Neural progenitor cell (in vitro differentiated cells): ENCODE measurements around the gene PLN. TPM values are rescaled to one million over a fixed set of nuclear protein-coding genes. Genes with fewer than 3 reads are reported as not detected.

Experiments used
- DNase-seq: peaks from one replicate; pipeline ENCODE4 v3.0.0-alpha.2; 2016; ENCODE audit warnings: low spot score
- H2AFZ ChIP-seq: fragments of 200-600 bp; sonication (generic); replicated peaks from 2 replicates; pipeline ENCODE4 v1.6.1; 2016; ENCODE audit warnings: antibody characterized with exemption
- H3F3A ChIP-seq: fragments of 200-600 bp; sonication (generic); 2 replicates; pipeline ENCODE4 v1.6.1; 2016; ENCODE audit warnings: antibody characterized with exemption, low read depth
- H3K27ac ChIP-seq: fragments of 200-600 bp; sonication (generic); 2 replicates; pipeline ENCODE4 v1.5.1; 2016; ENCODE audit warnings: mild to moderate bottlenecking
- H3K27me3 ChIP-seq: fragments of 200-600 bp; sonication (generic); 2 replicates; pipeline ENCODE4 v1.6.1; 2016; ENCODE audit warnings: mild to moderate bottlenecking, moderate library complexity
- H3K36me3 ChIP-seq: fragments of 200-600 bp; sonication (generic); 2 replicates; pipeline ENCODE4 v1.5.1; 2016
- H3K4me1 ChIP-seq: fragments of 200-600 bp; sonication (generic); 2 replicates; pipeline ENCODE4 v1.6.1; 2016; ENCODE audit warnings: mixed run types
- H3K4me2 ChIP-seq: fragments of 200-600 bp; sonication (generic); 2 replicates; pipeline ENCODE4 v1.6.1; 2016
- H3K4me3 ChIP-seq: fragments of 200-600 bp; sonication (generic); 2 replicates; pipeline ENCODE4 v1.5.1; 2016
- H3K79me2 ChIP-seq: fragments of 200-600 bp; sonication (generic); 2 replicates; pipeline ENCODE4 v1.6.1; 2016; ENCODE audit warnings: low read depth
- H3K9ac ChIP-seq: fragments of 200-600 bp; sonication (generic); 2 replicates; pipeline ENCODE4 v1.6.1; 2016
- H3K9me3 ChIP-seq: fragments of 200-600 bp; sonication (generic); 2 replicates; pipeline ENCODE4 v1.5.1; 2016; ENCODE audit warnings: low read depth
- H4K20me1 ChIP-seq: fragments of 200-600 bp; sonication (generic); 2 replicates; pipeline ENCODE4 v1.6.1; 2016; ENCODE audit warnings: low read depth
- H3K27ac Mint-ChIP-seq: 3 replicates; pipeline ENCODE4 v1.8.0; 2021; ENCODE audit warnings: mixed read lengths
- H3K27me3 Mint-ChIP-seq: 2 replicates; pipeline ENCODE4 v1.8.0; 2022; ENCODE audit warnings: low read depth, mild to moderate bottlenecking, inconsistent platforms, moderate library complexity, mixed read lengths; ENCODE audit not compliant: insufficient read depth
- H3K36me3 Mint-ChIP-seq: 3 replicates; pipeline ENCODE4 v1.8.0; 2021; ENCODE audit warnings: mixed read lengths
- H3K4me1 Mint-ChIP-seq: 3 replicates; pipeline ENCODE4 v1.8.0; 2021; ENCODE audit warnings: mixed read lengths
- H3K4me3 Mint-ChIP-seq: 3 replicates; pipeline ENCODE4 v1.8.0; 2021; ENCODE audit warnings: mild to moderate bottlenecking, moderate library complexity, mixed read lengths
- H3K9me3 Mint-ChIP-seq: 3 replicates; pipeline ENCODE4 v1.8.0; 2020; ENCODE audit warnings: mixed read lengths
- EZH2 ChIP-seq: fragments of 200-600 bp; sonication (generic); IDR thresholded peaks from 2 replicates; pipeline ENCODE4 v1.6.1; 2017; ENCODE audit warnings: antibody characterized with exemption, mild to moderate bottlenecking, moderate library complexity
- EZH2phosphoT487 ChIP-seq: fragments of 200-600 bp; sonication (generic); IDR thresholded peaks from 2 replicates; pipeline ENCODE4 v1.6.1; 2017; ENCODE audit warnings: antibody characterized with exemption
- total RNA-seq: library from RNA; depleted of rRNA; stranded (reverse); fragments of >200 nt; gene quantifications from 2 replicates; pipeline ENCODE4 v1.2.3, GENCODE V29; 2015; ENCODE audit warnings: low replicate concordance
- TF ChIP-seq, protein P1 (sequence below): fragments of 200-600 bp; sonication (generic); IDR thresholded peaks from 2 replicates; pipeline ENCODE4 v1.5.1; 2017; ENCODE audit warnings: antibody characterized with exemption, mild to moderate bottlenecking

PLN gene
- total RNA-seq, 1 donor from 2014 or later = not detected

- Histone ChIP-seq H2AFZ (no peak overlapping the region), H3K79me2 (no peaks in the 10 kb centered on the region), H3K9me3 (no peaks in the 10 kb centered on the region), H3F3A (no peaks in the 10 kb centered on the region), H3K4me2 (no peak overlapping the region), H3K4me3 (no peak overlapping the region), H3K36me3 (no peaks in the 10 kb centered on the region), H4K20me1 (no peaks in the 10 kb centered on the region), H3K27me3 (no peaks in the 10 kb centered on the region), H3K27ac (no peak overlapping the region), H3K9ac (no peak overlapping the region), H3K4me1 (no peaks in the 10 kb centered on the region)
- peaks cover 28% of the 10 kb centered on the region for H3K36me3 Mint-ChIP-seq
- TF ChIP-seq, protein P1, sequence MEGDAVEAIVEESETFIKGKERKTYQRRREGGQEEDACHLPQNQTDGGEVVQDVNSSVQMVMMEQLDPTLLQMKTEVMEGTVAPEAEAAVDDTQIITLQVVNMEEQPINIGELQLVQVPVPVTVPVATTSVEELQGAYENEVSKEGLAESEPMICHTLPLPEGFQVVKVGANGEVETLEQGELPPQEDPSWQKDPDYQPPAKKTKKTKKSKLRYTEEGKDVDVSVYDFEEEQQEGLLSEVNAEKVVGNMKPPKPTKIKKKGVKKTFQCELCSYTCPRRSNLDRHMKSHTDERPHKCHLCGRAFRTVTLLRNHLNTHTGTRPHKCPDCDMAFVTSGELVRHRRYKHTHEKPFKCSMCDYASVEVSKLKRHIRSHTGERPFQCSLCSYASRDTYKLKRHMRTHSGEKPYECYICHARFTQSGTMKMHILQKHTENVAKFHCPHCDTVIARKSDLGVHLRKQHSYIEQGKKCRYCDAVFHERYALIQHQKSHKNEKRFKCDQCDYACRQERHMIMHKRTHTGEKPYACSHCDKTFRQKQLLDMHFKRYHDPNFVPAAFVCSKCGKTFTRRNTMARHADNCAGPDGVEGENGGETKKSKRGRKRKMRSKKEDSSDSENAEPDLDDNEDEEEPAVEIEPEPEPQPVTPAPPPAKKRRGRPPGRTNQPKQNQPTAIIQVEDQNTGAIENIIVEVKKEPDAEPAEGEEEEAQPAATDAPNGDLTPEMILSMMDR = no peak
- TF ChIP-seq EZH2phosphoT487 (no peak), EZH2 (no peak)
- H3K9me3 Mint-ChIP-seq = peaks cover 47% of the 10 kb centered on the region
- no peaks in the 10 kb centered on the region for H3K4me1 Mint-ChIP-seq
- H3K4me3 Mint-ChIP-seq = no peak overlapping the region
- DNase-seq = no peak
- no peak overlapping the region for H3K27ac Mint-ChIP-seq
- H3K27me3 Mint-ChIP-seq = peaks cover 4% of the 10 kb centered on the region
Observed at GRCh38 chr6:118579786-118580185, 31.7 kb downstream of the PLN start.

- H2AFZ ChIP-seq = no peak overlapping the region
- Mint-ChIP-seq H3K9me3 (peaks cover 38% of the 10 kb centered on the region), H3K4me3 (no peak overlapping the region), H3K27ac (no peak overlapping the region), H3K4me1 (no peaks in the 10 kb centered on the region), H3K27me3 (peaks cover 4% of the 10 kb centered on the region), H3K36me3 (peaks cover 19% of the 10 kb centered on the region)
- no peak overlapping the region for H3K4me2 ChIP-seq
- DNase-seq = peak; percentile 86
- no peak overlapping the region for H3K9ac ChIP-seq
- H3K4me1 ChIP-seq = no peaks in the 10 kb centered on the region
- no peak overlapping the region for H3K4me3 ChIP-seq
- no peaks in the 10 kb centered on the region for H3F3A ChIP-seq
- no peaks in the 10 kb centered on the region for H3K79me2 ChIP-seq
- no peaks in the 10 kb centered on the region for H3K27me3 ChIP-seq
- no peak overlapping the region for H3K27ac ChIP-seq
- no peak for TF ChIP-seq EZH2phosphoT487
- TF ChIP-seq, protein P1 = peak; percentile 85
- no peaks in the 10 kb centered on the region for H4K20me1 ChIP-seq
- no peaks in the 10 kb centered on the region for H3K9me3 ChIP-seq
- no peaks in the 10 kb centered on the region for H3K36me3 ChIP-seq
Observed at GRCh38 chr6:118580585-118581419, 32.7 kb downstream of the PLN start.

DNA sequence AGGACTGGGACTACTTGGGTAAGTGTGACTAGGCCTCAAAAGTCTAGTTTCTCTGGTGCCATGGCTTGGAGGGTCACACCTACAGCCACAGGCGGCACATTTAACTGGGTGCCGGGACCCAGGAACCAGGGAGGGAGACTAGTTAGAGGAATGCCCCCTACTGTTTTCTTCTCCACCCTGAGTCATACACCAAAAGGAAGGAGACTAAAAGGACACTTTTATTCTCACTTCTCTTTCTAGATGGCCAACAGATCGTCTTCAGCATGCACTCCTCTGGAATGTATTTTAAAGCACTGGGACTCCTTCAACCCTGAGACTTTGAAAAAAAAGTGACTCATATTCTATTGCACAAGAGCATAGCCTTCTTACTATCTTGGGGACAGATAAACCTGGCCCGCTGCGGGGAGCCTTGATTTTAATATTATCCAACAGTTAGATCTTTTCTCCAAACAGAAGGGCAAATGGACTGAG lies 33.4 kb downstream of the PLN start:
- no peak overlapping the region for H3K4me3 Mint-ChIP-seq
- Histone ChIP-seq H3K27me3 (no peaks in the 10 kb centered on the region), H3K36me3 (no peaks in the 10 kb centered on the region), H4K20me1 (no peaks in the 10 kb centered on the region), H3K79me2 (no peaks in the 10 kb centered on the region), H3K27ac (no peak overlapping the region), H3K4me1 (no peaks in the 10 kb centered on the region), H3K4me2 (no peak overlapping the region), H3F3A (no peaks in the 10 kb centered on the region), H3K4me3 (no peak overlapping the region), H2AFZ (no peak overlapping the region), H3K9me3 (no peaks in the 10 kb centered on the region), H3K9ac (no peak overlapping the region)
- TF ChIP-seq EZH2phosphoT487 (no peak), EZH2 (no peak)
- TF ChIP-seq, protein P1 = no peak
- DNase-seq = no peak
- no peaks in the 10 kb centered on the region for H3K4me1 Mint-ChIP-seq
- no peaks in the 10 kb centered on the region for H3K27me3 Mint-ChIP-seq
- H3K9me3 Mint-ChIP-seq = peaks cover 31% of the 10 kb centered on the region
- peaks cover 16% of the 10 kb centered on the region for H3K36me3 Mint-ChIP-seq
- H3K27ac Mint-ChIP-seq = no peak overlapping the region
